HG02885 (cell line): Measurements from ENCODE around the gene RIC8B.

Experiments used
- ATAC-seq: cut with Tn5 transposase; IDR thresholded peaks from one replicate; pipeline ENCODE4 v1.9.1; 2021; ENCODE audit warnings: mild to moderate bottlenecking; ENCODE audit not compliant: unreplicated experiment, poor library complexity

The RIC8B gene

DNA sequence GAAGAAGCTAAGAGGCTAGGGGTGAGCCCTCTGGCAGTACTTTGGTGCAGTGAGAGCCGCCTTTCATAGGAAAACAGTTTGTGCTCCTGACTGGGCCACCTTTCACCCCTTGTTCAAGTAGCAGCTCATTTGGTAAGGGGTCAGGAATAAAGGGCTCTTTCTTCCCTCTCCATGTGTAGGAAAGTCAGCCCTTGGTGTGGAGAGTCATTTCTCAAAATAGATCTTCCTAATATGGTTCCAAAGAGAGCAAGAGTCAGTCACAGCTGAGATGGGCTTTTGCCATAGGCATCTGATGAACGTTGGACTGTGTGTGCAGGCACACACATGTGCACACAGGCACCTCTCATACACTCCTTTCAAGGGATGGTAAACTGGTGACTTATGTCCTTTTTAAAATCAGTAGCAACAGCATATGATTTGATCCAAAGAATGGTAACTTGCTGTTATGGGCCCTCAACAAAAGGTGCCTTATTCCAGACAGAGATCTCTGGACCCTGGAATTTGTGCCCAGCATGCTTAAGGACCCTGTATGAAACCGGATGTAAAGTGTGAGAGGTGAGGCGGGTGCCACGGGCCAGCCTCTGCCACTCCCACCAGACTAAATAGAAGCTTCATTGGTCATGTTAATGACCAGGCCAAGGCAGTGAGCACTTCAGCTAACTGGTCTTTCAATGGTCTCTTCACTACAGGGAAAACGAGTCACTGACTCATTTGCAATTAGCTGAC lies 16.7 kb upstream of the RIC8B start:
- no peak for ATAC-seq

- ATAC-seq: no peak
These were observed 16.0 kb upstream of the RIC8B start for GRCh38 chr12:106758349-106759110.

GRCh38 chr12:106759526-106760183 lies 14.8 kb upstream of the RIC8B start:
- ATAC-seq: peak; percentile 20

- ATAC-seq: peak; percentile 98
These were observed 14.3 kb upstream of the RIC8B start for GRCh38 chr12:106760184-106760531.

GRCh38 chr12:106764220-106764619 lies 10.3 kb upstream of the RIC8B start:
- ATAC-seq: no peak

DNA sequence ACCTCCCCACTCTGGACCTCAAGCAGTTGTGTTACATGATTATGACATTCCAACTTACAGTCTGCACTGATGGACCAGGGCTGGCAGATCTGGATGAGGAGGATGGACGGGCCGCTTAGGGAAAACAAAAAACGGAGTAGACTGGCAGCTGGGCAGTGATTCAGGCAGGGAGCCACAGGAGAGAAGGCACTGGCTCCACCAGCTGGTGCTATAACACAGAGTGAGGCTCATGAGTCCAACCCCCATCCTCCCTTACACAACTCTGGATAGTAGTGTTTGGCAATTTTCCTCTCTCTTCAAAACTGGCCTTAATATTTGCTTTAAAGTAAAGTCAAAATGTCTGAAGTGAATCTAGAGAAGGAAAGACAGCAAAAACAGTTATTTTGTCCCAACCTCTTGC lies 9.7 kb upstream of the RIC8B start:
- no peak for ATAC-seq

- no peak for ATAC-seq
These were observed 8.1 kb upstream of the RIC8B start for GRCh38 chr12:106766393-106766826.

DNA sequence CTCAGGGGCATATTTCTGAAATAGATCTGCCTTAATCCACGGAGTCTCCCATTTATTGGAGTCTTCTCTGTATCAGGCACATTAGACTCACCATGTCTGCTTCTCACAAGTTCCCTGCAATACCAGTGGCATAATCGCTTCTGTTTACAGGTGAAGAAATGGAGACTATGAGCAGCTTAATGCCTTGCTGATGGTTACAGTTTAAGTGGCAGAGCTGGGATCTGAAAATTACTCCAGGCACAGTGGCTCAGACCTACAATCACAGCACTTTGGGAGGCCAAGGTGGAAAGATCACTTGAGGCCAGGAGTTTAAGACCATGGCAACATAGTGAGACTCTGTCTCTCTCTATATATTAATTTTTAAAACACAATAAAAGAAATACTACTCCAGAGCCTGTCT lies 7.3 kb upstream of the RIC8B start:
- ATAC-seq: no peak

DNA sequence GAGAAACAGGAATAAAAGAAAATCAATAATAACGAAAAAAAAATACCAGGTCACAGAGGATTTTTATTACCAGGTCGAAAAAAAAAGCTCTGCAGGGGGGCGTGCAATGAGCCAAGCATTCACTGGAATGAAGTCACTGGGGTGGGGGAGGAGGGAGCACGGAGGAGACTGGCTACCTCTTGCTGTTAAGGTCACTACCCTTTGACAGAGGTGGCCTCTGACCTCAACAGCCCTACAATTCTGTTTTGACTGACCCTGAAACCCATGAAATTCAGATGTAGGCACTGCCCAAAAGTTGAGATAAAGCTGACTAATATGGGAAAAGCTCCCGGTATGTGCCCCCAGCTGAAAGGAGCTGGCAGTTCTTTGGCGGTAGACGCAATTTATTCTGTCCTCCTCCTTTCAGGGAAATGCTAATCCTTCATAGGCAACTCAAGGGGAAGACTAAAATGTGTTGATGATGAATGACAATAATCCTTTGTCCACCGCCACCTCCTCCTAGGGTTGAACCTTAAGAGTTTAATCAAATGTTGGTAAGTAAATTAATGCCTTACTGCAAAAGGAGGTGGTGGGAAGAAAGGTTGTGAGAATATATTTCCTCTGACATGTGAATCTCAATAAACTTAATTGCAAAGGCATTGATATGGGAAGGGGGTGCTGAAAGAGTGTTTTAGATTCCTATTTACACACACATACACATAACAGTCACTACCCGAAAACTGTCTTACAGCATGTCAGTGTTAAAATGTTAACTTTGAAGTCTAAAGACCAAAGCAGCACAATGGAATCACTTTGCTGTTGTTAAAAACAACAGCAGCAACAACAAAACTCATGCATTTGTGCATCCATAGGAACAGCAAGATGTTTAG lies 6.3 kb upstream of the RIC8B start:
- no peak for ATAC-seq

- no peak for ATAC-seq
These were observed 5.4 kb upstream of the RIC8B start for GRCh38 chr12:106769078-106769477.

DNA sequence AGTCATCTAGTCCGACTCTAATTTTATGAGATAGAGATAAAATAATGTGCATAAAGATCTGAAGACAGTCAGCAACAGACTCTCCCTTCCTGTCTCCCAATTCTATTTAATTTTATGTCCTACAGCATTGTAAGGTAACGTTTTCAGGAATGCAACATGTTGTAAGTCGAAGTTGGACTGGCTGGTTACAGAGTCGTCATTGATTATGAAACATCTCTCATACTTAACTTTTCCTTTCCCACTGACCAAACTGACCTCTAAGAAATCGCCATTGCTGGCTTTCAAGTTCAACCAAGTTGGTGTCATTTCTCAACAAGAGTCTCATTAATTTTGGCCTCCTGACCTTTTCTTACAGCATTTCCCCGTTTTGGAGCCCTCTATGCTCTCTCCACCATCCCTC lies 4.9 kb upstream of the RIC8B start:
- no peak for ATAC-seq

- ATAC-seq: no peak
These were observed 3.1 kb upstream of the RIC8B start for GRCh38 chr12:106771425-106771824.

- ATAC-seq: no peak
These were observed 1.0 kb upstream of the RIC8B start for GRCh38 chr12:106773286-106774004.

DNA sequence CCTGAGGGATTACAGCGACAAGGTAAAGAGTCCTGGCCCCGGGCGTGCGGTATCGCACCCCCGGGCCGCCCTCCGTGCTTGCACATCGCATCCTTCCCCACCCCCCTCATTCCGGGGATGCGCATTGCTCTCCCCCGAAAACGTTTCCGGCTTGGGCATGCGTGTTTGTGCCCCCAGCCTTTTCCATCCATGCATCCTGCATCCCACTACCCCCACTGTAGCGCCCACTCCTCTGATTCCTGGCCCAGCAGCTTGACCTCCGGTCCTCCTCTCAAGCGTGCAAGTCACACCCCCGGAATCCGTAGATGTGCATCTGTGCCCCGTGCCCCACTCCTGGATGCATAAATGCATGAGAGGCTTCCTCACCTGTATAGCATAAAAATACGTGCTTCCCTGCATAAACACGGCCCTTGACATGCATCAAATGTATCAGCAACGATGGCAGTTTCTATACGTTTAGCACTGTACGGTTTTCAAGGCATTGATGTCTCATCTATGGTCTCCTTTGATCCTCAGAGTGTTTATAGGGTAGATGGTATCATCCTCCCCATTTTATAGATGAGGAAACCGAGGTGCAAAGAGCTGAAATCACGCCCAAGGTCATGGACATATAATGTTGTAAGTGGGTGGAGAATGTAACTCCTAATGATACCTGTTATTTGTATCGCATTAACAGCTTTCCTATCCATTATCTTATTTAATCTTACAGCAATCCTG lies 484 bp downstream of the RIC8B start:
- ATAC-seq: peak; percentile 19

DNA sequence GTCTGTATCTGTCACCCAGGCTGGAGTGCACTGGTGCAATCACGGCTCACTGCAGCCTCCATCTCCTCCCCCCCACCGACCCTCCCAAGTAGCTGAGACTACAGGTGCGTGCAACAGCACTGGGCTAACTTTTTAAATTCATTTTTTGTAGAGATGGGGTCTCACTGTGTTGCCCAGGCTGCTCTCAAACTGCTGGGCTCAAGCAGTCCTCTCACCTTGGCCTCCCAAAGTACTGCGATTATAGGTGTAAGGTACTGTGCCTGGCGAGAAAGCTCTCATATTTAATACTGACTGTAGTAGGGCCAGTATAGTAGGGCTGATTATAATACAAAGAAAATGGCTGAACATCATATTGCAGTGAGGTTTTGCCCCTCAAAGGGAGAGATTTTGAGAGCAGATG lies 2.4 kb downstream of the RIC8B start:
- no peak for ATAC-seq

GRCh38 chr12:106780010-106780631 lies 5.6 kb downstream of the RIC8B start:
- no peak for ATAC-seq

DNA sequence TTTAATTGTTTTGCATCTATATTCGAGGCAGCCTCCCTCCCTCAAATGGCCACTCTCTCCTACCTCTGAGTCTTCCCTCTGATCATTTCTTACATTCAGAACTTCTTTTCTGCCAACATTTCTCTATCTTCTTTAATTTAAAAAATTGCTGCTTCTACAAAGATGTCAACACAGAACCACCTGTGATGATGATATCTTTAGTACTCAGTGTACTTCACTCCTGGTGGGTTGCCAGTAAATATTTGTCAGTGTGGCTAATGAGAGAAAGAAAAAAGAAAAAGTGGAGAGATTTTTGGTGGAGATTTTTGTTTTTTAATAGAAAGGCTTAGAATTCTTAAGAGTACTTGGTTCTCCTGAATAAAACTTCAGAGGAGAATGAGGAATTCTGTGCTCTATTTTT lies 8.1 kb downstream of the RIC8B start:
- ATAC-seq: no peak

DNA sequence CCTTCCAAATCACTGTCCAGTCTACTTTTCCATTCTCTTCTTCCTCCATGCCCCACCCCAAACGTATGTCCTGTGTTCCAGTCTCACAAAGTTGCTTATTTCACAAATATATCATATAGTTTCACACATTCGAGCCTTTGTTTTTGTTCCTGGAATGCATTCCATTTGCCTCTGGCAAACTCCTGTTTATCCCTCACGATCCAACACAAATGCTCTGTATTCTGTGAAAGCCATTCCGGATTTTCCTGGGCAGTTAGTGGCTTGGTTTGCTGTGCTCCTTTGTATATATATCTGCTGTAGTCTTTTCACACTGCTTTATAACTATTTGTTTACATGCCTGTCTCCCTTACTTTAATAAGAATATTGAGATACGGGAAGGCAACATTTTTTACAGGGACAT lies 9.0 kb downstream of the RIC8B start:
- no peak for ATAC-seq

- no peak for ATAC-seq
These were observed 15.5 kb downstream of the RIC8B start for GRCh38 chr12:106790020-106790419.
